ENCODE measurements around the gene FBXL17. TPM values are rescaled to one million over a fixed set of nuclear protein-coding genes. Genes with fewer than 3 reads are reported as not detected.

FBXL17 gene
- total RNA-seq, 1 donor from 2014 or later: 17.5 TPM

- no peak for TF ChIP-seq CTCF (IDR thresholded peaks at IDR 0.05)
These were observed 523.6 kb downstream of the FBXL17 start for GRCh38 chr5:107858324-107858723.

GRCh38 chr5:107857785-107858184, 524.1 kb downstream of the FBXL17 start:
- no peak for ATAC-seq
- intact Hi-C loops (cut with DNase I): no loop called here
- no peak for TF ChIP-seq CTCF (IDR thresholded peaks at IDR 0.05)
- Histone ChIP-seq H3K27ac (no peak overlapping the region), H3K4me3 (no peak overlapping the region), H3K27me3 (no peaks in the 10 kb centered on the region), H3K9me3 (no peaks in the 10 kb centered on the region), H3K36me3 (peaks cover 5% of the 10 kb centered on the region), H3K4me1 (no peaks in the 10 kb centered on the region)
- no peak for DNase-seq

More at GRCh38 chr5:107858324-107858723, 523.6 kb downstream of the FBXL17 start:
- no peaks in the 10 kb centered on the region for H3K9me3 ChIP-seq
- peaks cover 5% of the 10 kb centered on the region for H3K36me3 ChIP-seq
- DNase-seq (no peak), ATAC-seq (no peak)
- no peaks in the 10 kb centered on the region for H3K4me1 ChIP-seq
- no peaks in the 10 kb centered on the region for H3K27me3 ChIP-seq
- H3K4me3 ChIP-seq: no peak overlapping the region
- H3K27ac ChIP-seq: no peak overlapping the region
- intact Hi-C loops (cut with DNase I): no loop called here

- DNase-seq (no peak), ATAC-seq (no peak)
- H3K9me3 ChIP-seq: no peaks in the 10 kb centered on the region
- H3K27ac ChIP-seq: no peak overlapping the region
- H3K4me1 ChIP-seq: no peaks in the 10 kb centered on the region
- H3K4me3 ChIP-seq: no peak overlapping the region
- H3K27me3 ChIP-seq: no peaks in the 10 kb centered on the region
- TF ChIP-seq CTCF (IDR thresholded peaks at IDR 0.05): no peak
- intact Hi-C loops (cut with DNase I): no loop called here
- no peaks in the 10 kb centered on the region for H3K36me3 ChIP-seq
These were observed 526.7 kb downstream of the FBXL17 start for GRCh38 chr5:107855171-107855570.

GRCh38 chr5:107853696-107854095, 528.2 kb downstream of the FBXL17 start:
- Histone ChIP-seq H3K36me3 (no peaks in the 10 kb centered on the region), H3K4me3 (no peak overlapping the region), H3K9me3 (no peaks in the 10 kb centered on the region), H3K4me1 (no peaks in the 10 kb centered on the region), H3K27me3 (no peaks in the 10 kb centered on the region), H3K27ac (no peak overlapping the region)
- DNase-seq (no peak), ATAC-seq (no peak)
- no peak for TF ChIP-seq CTCF (IDR thresholded peaks at IDR 0.05)
- intact Hi-C loops (cut with DNase I): no loop called here

GRCh38 chr5:107853031-107853430, 528.9 kb downstream of the FBXL17 start:
- Histone ChIP-seq H3K9me3 (no peaks in the 10 kb centered on the region), H3K27ac (no peak overlapping the region), H3K4me3 (no peak overlapping the region), H3K4me1 (no peaks in the 10 kb centered on the region), H3K27me3 (no peaks in the 10 kb centered on the region), H3K36me3 (no peaks in the 10 kb centered on the region)
- ATAC-seq: no peak
- no peak for DNase-seq
- TF ChIP-seq CTCF (IDR thresholded peaks at IDR 0.05): no peak
- intact Hi-C loops (cut with DNase I): no loop called here

GRCh38 chr5:107849118-107849517, 532.8 kb downstream of the FBXL17 start:
- Histone ChIP-seq H3K27me3 (no peaks in the 10 kb centered on the region), H3K9me3 (no peaks in the 10 kb centered on the region), H3K27ac (no peak overlapping the region), H3K4me1 (no peaks in the 10 kb centered on the region), H3K4me3 (no peak overlapping the region), H3K36me3 (no peaks in the 10 kb centered on the region)
- DNase-seq (no peak), ATAC-seq (no peak)
- intact Hi-C loops (cut with DNase I): no loop called here
- TF ChIP-seq CTCF (IDR thresholded peaks at IDR 0.05): no peak

All from upper lobe of right lung (tissue), 1 donor.